ENCODE data around the gene TMEM151B.

DNA sequence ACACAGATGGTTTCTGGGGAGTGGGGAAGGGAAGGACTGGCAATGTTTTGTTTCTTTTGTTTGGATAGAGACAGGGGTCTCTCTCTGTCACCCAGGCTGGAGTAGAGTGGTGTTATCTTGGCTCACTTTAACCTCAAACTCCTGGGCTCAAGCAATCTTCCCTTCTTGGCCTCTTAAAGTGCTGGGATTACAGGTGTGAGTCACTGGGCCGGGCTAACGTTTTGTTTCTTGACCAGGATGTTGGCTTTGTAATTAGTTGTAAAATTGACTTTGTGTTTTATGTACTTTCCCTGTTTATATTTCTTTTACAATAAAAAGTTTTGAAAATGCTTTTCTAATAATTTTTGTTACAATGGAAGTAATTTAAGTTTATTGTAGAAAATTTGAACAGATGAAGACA, 83.1 kb downstream of the TMEM151B start:
- TF ChIP-seq, protein P1, sequence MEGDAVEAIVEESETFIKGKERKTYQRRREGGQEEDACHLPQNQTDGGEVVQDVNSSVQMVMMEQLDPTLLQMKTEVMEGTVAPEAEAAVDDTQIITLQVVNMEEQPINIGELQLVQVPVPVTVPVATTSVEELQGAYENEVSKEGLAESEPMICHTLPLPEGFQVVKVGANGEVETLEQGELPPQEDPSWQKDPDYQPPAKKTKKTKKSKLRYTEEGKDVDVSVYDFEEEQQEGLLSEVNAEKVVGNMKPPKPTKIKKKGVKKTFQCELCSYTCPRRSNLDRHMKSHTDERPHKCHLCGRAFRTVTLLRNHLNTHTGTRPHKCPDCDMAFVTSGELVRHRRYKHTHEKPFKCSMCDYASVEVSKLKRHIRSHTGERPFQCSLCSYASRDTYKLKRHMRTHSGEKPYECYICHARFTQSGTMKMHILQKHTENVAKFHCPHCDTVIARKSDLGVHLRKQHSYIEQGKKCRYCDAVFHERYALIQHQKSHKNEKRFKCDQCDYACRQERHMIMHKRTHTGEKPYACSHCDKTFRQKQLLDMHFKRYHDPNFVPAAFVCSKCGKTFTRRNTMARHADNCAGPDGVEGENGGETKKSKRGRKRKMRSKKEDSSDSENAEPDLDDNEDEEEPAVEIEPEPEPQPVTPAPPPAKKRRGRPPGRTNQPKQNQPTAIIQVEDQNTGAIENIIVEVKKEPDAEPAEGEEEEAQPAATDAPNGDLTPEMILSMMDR (IDR thresholded peaks at IDR 0.05): no peak
- TF ChIP-seq POLR2AphosphoS5 (IDR thresholded peaks at IDR 0.05) (peak; percentile 44), POLR2A (IDR thresholded peaks at IDR 0.05) (no peak)
